KMS-11 (cell line): ENCODE measurements around the gene MICAL2.

Experiments
- H2AFZ ChIP-seq: fragments of 200-600 bp; sonication (generic); 2 replicates; pipeline ENCODE4 v1.6.1; 2016; ENCODE audit warnings: antibody characterized with exemption, mixed run types, low read depth
- H3K27ac ChIP-seq: fragments of 200-600 bp; sonication (generic); 2 replicates; pipeline ENCODE4 v1.6.1; 2016; ENCODE audit warnings: mild to moderate bottlenecking, mixed run types
- H3K27me3 ChIP-seq: fragments of 200-600 bp; sonication (generic); 2 replicates; pipeline ENCODE4 v1.6.1; 2017; ENCODE audit warnings: mild to moderate bottlenecking, low read depth, mixed run types, moderate library complexity; ENCODE audit not compliant: insufficient read depth
- H3K36me3 ChIP-seq: fragments of 200-600 bp; sonication (generic); 2 replicates; pipeline ENCODE4 v1.6.1; 2017; ENCODE audit warnings: mild to moderate bottlenecking, mixed run types; ENCODE audit not compliant: insufficient read depth
- H3K4me1 ChIP-seq: fragments of 200-600 bp; sonication (generic); 2 replicates; pipeline ENCODE4 v1.6.1; 2016; ENCODE audit warnings: mild to moderate bottlenecking, low read depth, mixed run types; ENCODE audit not compliant: poor library complexity, severe bottlenecking
- H3K4me2 ChIP-seq: fragments of 200-600 bp; sonication (generic); 2 replicates; pipeline ENCODE4 v1.7.0; 2016; ENCODE audit warnings: mild to moderate bottlenecking, mixed run types
- H3K4me3 ChIP-seq: fragments of 200-600 bp; sonication (generic); IDR thresholded peaks from 2 replicates; pipeline ENCODE4 v1.6.1; 2017; ENCODE audit warnings: low read depth, low read length, mixed read lengths; ENCODE audit not compliant: insufficient read depth
- H3K79me2 ChIP-seq: fragments of 200-600 bp; sonication (generic); 2 replicates; pipeline ENCODE4 v1.6.1; 2016; ENCODE audit warnings: low read depth, mixed run types; ENCODE audit not compliant: insufficient read depth
- H3K9ac ChIP-seq: fragments of 200-600 bp; sonication (generic); 2 replicates; pipeline ENCODE4 v1.6.1; 2016; ENCODE audit warnings: mild to moderate bottlenecking, mixed run types
- H4K20me1 ChIP-seq: fragments of 200-600 bp; sonication (generic); 2 replicates; pipeline ENCODE4 v1.6.1; 2016; ENCODE audit warnings: mild to moderate bottlenecking, mixed run types; ENCODE audit not compliant: insufficient read depth
- CTCF ChIP-seq: fragments of 200-600 bp; sonication (generic); conservative IDR thresholded peaks from 2 replicates; pipeline ENCODE4 v1.6.1; 2017; ENCODE audit warnings: low read depth, mild to moderate bottlenecking, antibody characterized with exemption, low read length, moderate library complexity, mixed read lengths

Gene MICAL2

GRCh38 chr11:12237381-12237784 is 127.0 kb downstream of the MICAL2 start:
- no peak for TF ChIP-seq CTCF
- H3K4me2 ChIP-seq, result no peak overlapping the region
- H3K4me1 ChIP-seq, result peaks cover 27% of the 10 kb centered on the region
- H3K4me3 ChIP-seq, result no peak overlapping the region
- H3K36me3 ChIP-seq, result no peaks in the 10 kb centered on the region
- no peaks in the 10 kb centered on the region for H3K27me3 ChIP-seq
- H3K9ac ChIP-seq, result no peak overlapping the region
- H3K79me2 ChIP-seq, result no peaks in the 10 kb centered on the region
- no peak overlapping the region for H2AFZ ChIP-seq
- no peak overlapping the region for H3K27ac ChIP-seq
- no peaks in the 10 kb centered on the region for H4K20me1 ChIP-seq

- Histone ChIP-seq H3K4me3 (no peak overlapping the region), H3K79me2 (no peaks in the 10 kb centered on the region), H3K27ac (no peak overlapping the region), H3K9ac (no peak overlapping the region), H3K4me1 (peaks cover 35% of the 10 kb centered on the region), H4K20me1 (no peaks in the 10 kb centered on the region), H3K36me3 (no peaks in the 10 kb centered on the region), H3K27me3 (no peaks in the 10 kb centered on the region), H3K4me2 (no peak overlapping the region), H2AFZ (no peak overlapping the region)
- no peak for TF ChIP-seq CTCF
Observed at GRCh38 chr11:12238420-12238819, 128.0 kb downstream of the MICAL2 start.

GRCh38 chr11:12239396-12239795 is 129.0 kb downstream of the MICAL2 start:
- no peak for TF ChIP-seq CTCF

GRCh38 chr11:12239804-12240371 is 129.5 kb downstream of the MICAL2 start:
- H3K36me3 ChIP-seq, result no peaks in the 10 kb centered on the region
- no peak overlapping the region for H3K4me3 ChIP-seq
- H4K20me1 ChIP-seq, result no peaks in the 10 kb centered on the region
- no peaks in the 10 kb centered on the region for H3K27me3 ChIP-seq
- no peak for TF ChIP-seq CTCF
- H2AFZ ChIP-seq, result no peak overlapping the region
- no peak overlapping the region for H3K9ac ChIP-seq
- no peak overlapping the region; the same call in 1 of the 2 replicates for H3K4me2 ChIP-seq
- H3K27ac ChIP-seq, result no peak overlapping the region
- H3K79me2 ChIP-seq, result no peaks in the 10 kb centered on the region
- H3K4me1 ChIP-seq, result peaks cover 41% of the 10 kb centered on the region

More at GRCh38 chr11:12239396-12239795, 129.0 kb downstream of the MICAL2 start:
- Histone ChIP-seq H3K27ac (no peak overlapping the region), H3K4me1 (peaks cover 36% of the 10 kb centered on the region), H2AFZ (no peak overlapping the region), H3K4me3 (no peak overlapping the region), H3K4me2 (no peak overlapping the region; the same call in 1 of the 2 replicates), H4K20me1 (no peaks in the 10 kb centered on the region), H3K27me3 (no peaks in the 10 kb centered on the region), H3K79me2 (no peaks in the 10 kb centered on the region), H3K36me3 (no peaks in the 10 kb centered on the region), H3K9ac (no peak overlapping the region)
